NOMO-1 (cell line): Measurements from ENCODE around the gene GTSF1L.
"Not testable (repeated sequence)": the region's sequence is repeated elsewhere in the genome, so short reads cannot be mapped to it uniquely, and the experiment has no call there.

Experiments used
- DNase-seq, 2 experiments: peaks; one replicate each; lab custom pipeline; 2025; ENCODE audit not compliant: unreplicated experiment in 2 of 2; lab: John Stamatoyannopoulos, UW

The GTSF1L gene

GRCh38 chr20:43726811-43727338 lies at the start of gene GTSF1L:
Gene GTSF1L, minus strand, starts transcription at chr20:43727002. Its CDS starts 308 bp downstream, at chr20:43726694.
- no peak for DNase-seq

GRCh38 chr20:43774754-43775153 lies 48.0 kb upstream of the GTSF1L start:
- DNase-seq, result no peak

- no peak for DNase-seq
Observed at GRCh38 chr20:43771503-43772190, 44.8 kb upstream of the GTSF1L start.

- DNase-seq, result no peak
Observed at GRCh38 chr20:43770342-43770741, 43.5 kb upstream of the GTSF1L start.

GRCh38 chr20:43767686-43768474 lies 41.1 kb upstream of the GTSF1L start:
- DNase-seq, result no peak

- DNase-seq, result no peak
Observed at GRCh38 chr20:43766917-43767316, 40.1 kb upstream of the GTSF1L start.

- no peak for DNase-seq
Observed at GRCh38 chr20:43766385-43766784, 39.6 kb upstream of the GTSF1L start.

GRCh38 chr20:43765916-43766315 lies 39.1 kb upstream of the GTSF1L start:
- DNase-seq, result no peak

GRCh38 chr20:43762911-43763310 lies 36.1 kb upstream of the GTSF1L start:
- no peak for DNase-seq

- no peak for DNase-seq
Observed at GRCh38 chr20:43761386-43762340, 34.9 kb upstream of the GTSF1L start.

- not testable (repeated sequence) for DNase-seq
Observed at GRCh38 chr20:43757888-43758287, 31.1 kb upstream of the GTSF1L start.

- no peak for DNase-seq
Observed at GRCh38 chr20:43755851-43756250, 29.0 kb upstream of the GTSF1L start.

- peak in 1 of 2 experiments; percentile 11 for DNase-seq
Observed at GRCh38 chr20:43755390-43755789, 28.6 kb upstream of the GTSF1L start.

GRCh38 chr20:43752561-43753301 lies 25.9 kb upstream of the GTSF1L start:
- peak; percentile 88 to 91 for DNase-seq

- no peak for DNase-seq
Observed at GRCh38 chr20:43752051-43752360, 25.2 kb upstream of the GTSF1L start.

GRCh38 chr20:43751167-43752050 lies 24.6 kb upstream of the GTSF1L start:
- DNase-seq, result peak; percentile 51 to 69

- DNase-seq, result no peak
Observed at GRCh38 chr20:43750774-43751166, 24.0 kb upstream of the GTSF1L start.

- DNase-seq, result peak; percentile 37 to 48
Observed at GRCh38 chr20:43749734-43750294, 23.0 kb upstream of the GTSF1L start.

- DNase-seq, result peak; percentile 48 to 73
Observed at GRCh38 chr20:43748274-43748673, 21.5 kb upstream of the GTSF1L start.
